GM23338 (cell line): ENCODE data around the gene NPLOC4. TPM values are rescaled to one million over a fixed set of nuclear protein-coding genes. Genes with fewer than 3 reads are reported as not detected.
A peak's percentile ranks its signal among the peaks of the same experiment; 100 is the strongest.

Experiments
- ATAC-seq: fragments of 200-7000 bp; cut with Tn5 transposase; 3 replicates; pipeline ENCODE4 v1.9.1; 2020
- DNase-seq: peaks from one replicate; pipeline ENCODE4 v3.0.0-alpha.2; 2015; ENCODE audit warnings: low spot score
- H2AFZ ChIP-seq: fragments of 200-600 bp; sonication (generic); 2 replicates; pipeline ENCODE4 v1.8.0; 2016; ENCODE audit warnings: antibody characterized with exemption, mild to moderate bottlenecking, moderate library complexity
- H3F3A ChIP-seq: fragments of 200-600 bp; sonication (generic); replicated peaks from 2 replicates; pipeline ENCODE4 v1.8.0; 2017; ENCODE audit warnings: antibody characterized with exemption, mixed run types, low read depth
- H3K27ac ChIP-seq: fragments of 200-600 bp; sonication (generic); 2 replicates; pipeline ENCODE4 v1.6.1; 2016; ENCODE audit warnings: low read depth
- H3K27me3 ChIP-seq: fragments of 200-600 bp; sonication (generic); 2 replicates; pipeline ENCODE4 v1.8.0; 2016; ENCODE audit warnings: mild to moderate bottlenecking, mixed run types, moderate library complexity; ENCODE audit not compliant: insufficient read depth
- H3K36me3 ChIP-seq: fragments of 200-600 bp; sonication (generic); 2 replicates; pipeline ENCODE4 v1.8.0; 2016; ENCODE audit warnings: mild to moderate bottlenecking; ENCODE audit not compliant: insufficient read depth
- H3K4me1 ChIP-seq: fragments of 200-600 bp; sonication (generic); 2 replicates; pipeline ENCODE4 v1.8.0; 2016; ENCODE audit warnings: mild to moderate bottlenecking, moderate library complexity; ENCODE audit not compliant: insufficient read depth
- H3K4me2 ChIP-seq: fragments of 200-600 bp; sonication (generic); 2 replicates; pipeline ENCODE4 v1.7.1; 2017; ENCODE audit warnings: mixed run types
- H3K4me3 ChIP-seq: fragments of 200-600 bp; sonication (generic); 2 replicates; pipeline ENCODE4 v1.6.1; 2016; ENCODE audit warnings: mixed run types
- H3K79me2 ChIP-seq: fragments of 200-600 bp; sonication (generic); replicated peaks from 2 replicates; pipeline ENCODE4 v1.8.0; 2017; ENCODE audit warnings: mild to moderate bottlenecking; ENCODE audit not compliant: insufficient read depth
- H3K9me2 ChIP-seq: fragments of 200-600 bp; sonication (generic); 2 replicates; pipeline ENCODE4 v1.8.0; 2017; ENCODE audit not compliant: insufficient read depth
- H4K20me1 ChIP-seq: fragments of 200-600 bp; sonication (generic); replicated peaks from 2 replicates; pipeline ENCODE4 v1.8.0; 2017; ENCODE audit warnings: mild to moderate bottlenecking; ENCODE audit not compliant: insufficient read depth
- H3K27ac Mint-ChIP-seq: 2 replicates; pipeline ENCODE4 v1.8.0; 2020; ENCODE audit warnings: inconsistent platforms, mild to moderate bottlenecking, moderate library complexity, mixed read lengths
- H3K27me3 Mint-ChIP-seq: 3 replicates; pipeline ENCODE4 v1.8.0; 2022; ENCODE audit warnings: low read depth, mild to moderate bottlenecking, moderate library complexity, mixed read lengths, inconsistent platforms; ENCODE audit not compliant: insufficient read depth, poor library complexity
- H3K36me3 Mint-ChIP-seq: 3 replicates; pipeline ENCODE4 v1.8.0; 2021; ENCODE audit warnings: low read depth, mild to moderate bottlenecking, inconsistent platforms, moderate library complexity, mixed read lengths
- H3K4me1 Mint-ChIP-seq: 3 replicates; pipeline ENCODE4 v1.8.0; 2020; ENCODE audit warnings: mild to moderate bottlenecking, inconsistent platforms, mixed read lengths
- H3K4me3 Mint-ChIP-seq: 3 replicates; pipeline ENCODE4 v1.8.0; 2021; ENCODE audit warnings: moderate library complexity, mild to moderate bottlenecking, inconsistent platforms, mixed read lengths
- H3K9me3 Mint-ChIP-seq: 3 replicates; pipeline ENCODE4 v1.8.0; 2020; ENCODE audit warnings: moderate library complexity, mild to moderate bottlenecking, inconsistent platforms, mixed read lengths
- EZH2 ChIP-seq: fragments of 200-600 bp; sonication (generic); IDR thresholded peaks from one replicate; pipeline ENCODE4 v1.8.0; 2017; ENCODE audit warnings: antibody characterized with exemption, mild to moderate bottlenecking, low read depth; ENCODE audit not compliant: unreplicated experiment
- ZNF114 ChIP-seq: fragments of 250-450 bp; sonication (Bioruptor Pico); IDR thresholded peaks from 2 replicates; pipeline ENCODE4 v1.5.0; 2020; ENCODE audit warnings: mild to moderate bottlenecking, moderate library complexity
- polyA plus RNA-seq: library from polyadenylated mRNA; unstranded; fragments of >200 nt; fragmentation: Nextera tagmentation; extraction: Ambion mirVana; gene quantifications from 2 replicates; pipeline ENCODE4 v1.2.1, GENCODE V29; 2016
- total RNA-seq: library from RNA; depleted of rRNA; stranded (reverse); fragments of >200 nt; shearing (Covaris generic); gene quantifications from 2 replicates; pipeline ENCODE4 v1.2.3, GENCODE V29; 2014
- TF ChIP-seq, protein P1 (sequence below): fragments of 250-450 bp; sonication (Bioruptor Pico); IDR thresholded peaks from 2 replicates; pipeline ENCODE4 v1.5.0; 2020; ENCODE audit warnings: mild to moderate bottlenecking, moderate library complexity
- TF ChIP-seq, protein P2 (sequence below), 2 experiments: fragments of 200-600 bp in 1 of 2; sonication (generic) in 1 of 2; conservative IDR thresholded peaks; 2 replicates each; pipeline versions ENCODE4 v1.5.1 to v1.6.1; 2016 to 2017; ENCODE audit warnings: antibody characterized with exemption in 2 of 2, low read depth in 2 of 2, mild to moderate bottlenecking in 2 of 2, moderate library complexity in 1 of 2

NPLOC4 gene
- total and polyA plus RNA-seq, 2 experiments from 2014 or later, result 24.1 to 79.1 TPM

DNA sequence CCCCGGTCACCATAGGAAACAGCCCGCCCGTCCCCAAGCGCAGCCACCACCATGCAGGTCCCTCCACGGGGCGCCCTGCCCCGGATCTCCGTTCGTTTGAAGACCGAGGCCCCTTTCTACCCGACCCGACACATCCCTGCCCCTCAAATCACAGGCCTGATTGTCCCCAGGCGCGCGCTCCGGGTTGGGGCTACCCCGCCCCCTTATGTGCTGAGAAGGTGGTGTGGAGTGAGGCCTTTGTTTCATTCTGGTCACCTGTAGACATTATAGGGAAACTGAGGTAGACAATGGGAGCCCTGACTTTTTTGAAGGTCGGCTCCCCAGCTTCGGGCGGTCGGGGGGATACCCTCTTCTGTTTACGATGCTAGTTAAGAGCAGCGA lies 123.5 kb downstream of the NPLOC4 start:
- no peak for TF ChIP-seq ZNF114 (CRISPR knock-in tag)
- no peak for TF ChIP-seq EZH2
- TF ChIP-seq, protein P1, sequence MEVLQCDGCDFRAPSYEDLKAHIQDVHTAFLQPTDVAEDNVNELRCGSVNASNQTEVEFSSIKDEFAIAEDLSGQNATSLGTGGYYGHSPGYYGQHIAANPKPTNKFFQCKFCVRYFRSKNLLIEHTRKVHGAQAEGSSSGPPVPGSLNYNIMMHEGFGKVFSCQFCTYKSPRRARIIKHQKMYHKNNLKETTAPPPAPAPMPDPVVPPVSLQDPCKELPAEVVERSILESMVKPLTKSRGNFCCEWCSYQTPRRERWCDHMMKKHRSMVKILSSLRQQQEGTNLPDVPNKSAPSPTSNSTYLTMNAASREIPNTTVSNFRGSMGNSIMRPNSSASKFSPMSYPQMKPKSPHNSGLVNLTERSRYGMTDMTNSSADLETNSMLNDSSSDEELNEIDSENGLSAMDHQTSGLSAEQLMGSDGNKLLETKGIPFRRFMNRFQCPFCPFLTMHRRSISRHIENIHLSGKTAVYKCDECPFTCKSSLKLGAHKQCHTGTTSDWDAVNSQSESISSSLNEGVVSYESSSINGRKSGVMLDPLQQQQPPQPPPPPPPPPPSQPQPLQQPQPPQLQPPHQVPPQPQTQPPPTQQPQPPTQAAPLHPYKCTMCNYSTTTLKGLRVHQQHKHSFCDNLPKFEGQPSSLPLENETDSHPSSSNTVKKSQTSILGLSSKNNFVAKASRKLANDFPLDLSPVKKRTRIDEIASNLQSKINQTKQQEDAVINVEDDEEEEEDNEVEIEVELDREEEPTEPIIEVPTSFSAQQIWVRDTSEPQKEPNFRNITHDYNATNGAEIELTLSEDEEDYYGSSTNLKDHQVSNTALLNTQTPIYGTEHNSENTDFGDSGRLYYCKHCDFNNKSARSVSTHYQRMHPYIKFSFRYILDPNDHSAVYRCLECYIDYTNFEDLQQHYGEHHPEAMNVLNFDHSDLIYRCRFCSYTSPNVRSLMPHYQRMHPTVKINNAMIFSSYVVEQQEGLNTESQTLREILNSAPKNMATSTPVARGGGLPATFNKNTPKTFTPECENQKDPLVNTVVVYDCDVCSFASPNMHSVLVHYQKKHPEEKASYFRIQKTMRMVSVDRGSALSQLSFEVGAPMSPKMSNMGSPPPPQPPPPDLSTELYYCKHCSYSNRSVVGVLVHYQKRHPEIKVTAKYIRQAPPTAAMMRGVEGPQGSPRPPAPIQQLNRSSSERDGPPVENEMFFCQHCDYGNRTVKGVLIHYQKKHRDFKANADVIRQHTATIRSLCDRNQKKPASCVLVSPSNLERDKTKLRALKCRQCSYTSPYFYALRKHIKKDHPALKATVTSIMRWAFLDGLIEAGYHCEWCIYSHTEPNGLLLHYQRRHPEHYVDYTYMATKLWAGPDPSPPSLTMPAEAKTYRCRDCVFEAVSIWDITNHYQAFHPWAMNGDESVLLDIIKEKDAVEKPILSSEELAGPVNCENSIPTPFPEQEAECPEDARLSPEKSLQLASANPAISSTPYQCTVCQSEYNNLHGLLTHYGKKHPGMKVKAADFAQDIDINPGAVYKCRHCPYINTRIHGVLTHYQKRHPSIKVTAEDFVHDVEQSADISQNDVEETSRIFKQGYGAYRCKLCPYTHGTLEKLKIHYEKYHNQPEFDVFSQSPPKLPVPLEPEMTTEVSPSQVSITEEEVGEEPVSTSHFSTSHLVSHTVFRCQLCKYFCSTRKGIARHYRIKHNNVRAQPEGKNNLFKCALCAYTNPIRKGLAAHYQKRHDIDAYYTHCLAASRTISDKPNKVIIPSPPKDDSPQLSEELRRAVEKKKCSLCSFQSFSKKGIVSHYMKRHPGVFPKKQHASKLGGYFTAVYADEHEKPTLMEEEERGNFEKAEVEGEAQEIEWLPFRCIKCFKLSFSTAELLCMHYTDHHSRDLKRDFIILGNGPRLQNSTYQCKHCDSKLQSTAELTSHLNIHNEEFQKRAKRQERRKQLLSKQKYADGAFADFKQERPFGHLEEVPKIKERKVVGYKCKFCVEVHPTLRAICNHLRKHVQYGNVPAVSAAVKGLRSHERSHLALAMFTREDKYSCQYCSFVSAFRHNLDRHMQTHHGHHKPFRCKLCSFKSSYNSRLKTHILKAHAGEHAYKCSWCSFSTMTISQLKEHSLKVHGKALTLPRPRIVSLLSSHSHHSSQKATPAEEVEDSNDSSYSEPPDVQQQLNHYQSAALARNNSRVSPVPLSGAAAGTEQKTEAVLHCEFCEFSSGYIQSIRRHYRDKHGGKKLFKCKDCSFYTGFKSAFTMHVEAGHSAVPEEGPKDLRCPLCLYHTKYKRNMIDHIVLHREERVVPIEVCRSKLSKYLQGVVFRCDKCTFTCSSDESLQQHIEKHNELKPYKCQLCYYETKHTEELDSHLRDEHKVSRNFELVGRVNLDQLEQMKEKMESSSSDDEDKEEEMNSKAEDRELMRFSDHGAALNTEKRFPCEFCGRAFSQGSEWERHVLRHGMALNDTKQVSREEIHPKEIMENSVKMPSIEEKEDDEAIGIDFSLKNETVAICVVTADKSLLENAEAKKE, result no peak
- TF ChIP-seq, protein P2, sequence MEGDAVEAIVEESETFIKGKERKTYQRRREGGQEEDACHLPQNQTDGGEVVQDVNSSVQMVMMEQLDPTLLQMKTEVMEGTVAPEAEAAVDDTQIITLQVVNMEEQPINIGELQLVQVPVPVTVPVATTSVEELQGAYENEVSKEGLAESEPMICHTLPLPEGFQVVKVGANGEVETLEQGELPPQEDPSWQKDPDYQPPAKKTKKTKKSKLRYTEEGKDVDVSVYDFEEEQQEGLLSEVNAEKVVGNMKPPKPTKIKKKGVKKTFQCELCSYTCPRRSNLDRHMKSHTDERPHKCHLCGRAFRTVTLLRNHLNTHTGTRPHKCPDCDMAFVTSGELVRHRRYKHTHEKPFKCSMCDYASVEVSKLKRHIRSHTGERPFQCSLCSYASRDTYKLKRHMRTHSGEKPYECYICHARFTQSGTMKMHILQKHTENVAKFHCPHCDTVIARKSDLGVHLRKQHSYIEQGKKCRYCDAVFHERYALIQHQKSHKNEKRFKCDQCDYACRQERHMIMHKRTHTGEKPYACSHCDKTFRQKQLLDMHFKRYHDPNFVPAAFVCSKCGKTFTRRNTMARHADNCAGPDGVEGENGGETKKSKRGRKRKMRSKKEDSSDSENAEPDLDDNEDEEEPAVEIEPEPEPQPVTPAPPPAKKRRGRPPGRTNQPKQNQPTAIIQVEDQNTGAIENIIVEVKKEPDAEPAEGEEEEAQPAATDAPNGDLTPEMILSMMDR (conservative IDR thresholded peaks at IDR 0.05; ENCODE audit: low read depth in 2 of 2), result no peak; a peak in 1 of 4 replicates

More for the DNA sequence above, 123.5 kb downstream of the NPLOC4 start:
- peak overlapping the region; percentile 75 for H3K4me3 Mint-ChIP-seq
- DNase-seq (peak; percentile 91), ATAC-seq (peak; percentile 12)
- peaks cover 53% of the 10 kb centered on the region for H3K79me2 ChIP-seq
- peak overlapping the region; percentile 78 for H3K27ac Mint-ChIP-seq
- H3K27me3 ChIP-seq, result peaks cover 5% of the 10 kb centered on the region; the same call in 1 of the 2 replicates
- H3K27me3 Mint-ChIP-seq, result peaks cover 66% of the 10 kb centered on the region
- H3K36me3 ChIP-seq, result peaks cover 36% of the 10 kb centered on the region
- peak overlapping the region; percentile 94 for H3K27ac ChIP-seq
- H2AFZ ChIP-seq, result no peak overlapping the region
- H3K36me3 Mint-ChIP-seq, result peaks cover 40% of the 10 kb centered on the region
- peaks cover 40% of the 10 kb centered on the region for H4K20me1 ChIP-seq
- H3K9me3 Mint-ChIP-seq, result peaks cover 32% of the 10 kb centered on the region
- peaks cover 53% of the 10 kb centered on the region for H3F3A ChIP-seq
- peaks cover 23% of the 10 kb centered on the region for H3K4me1 ChIP-seq
- H3K4me2 ChIP-seq, result peak overlapping the region; percentile 78
- no peaks in the 10 kb centered on the region for H3K9me2 ChIP-seq
- H3K4me3 ChIP-seq, result peak overlapping the region; percentile 84
- peaks cover 33% of the 10 kb centered on the region for H3K4me1 Mint-ChIP-seq
